Measurements from ENCODE around the gene ABCB4.
A peak's percentile ranks its signal among the peaks of the same experiment; 100 is the strongest.
"Not testable (repeated sequence)": the region's sequence is repeated elsewhere in the genome, so short reads cannot be mapped to it uniquely, and the experiment has no call there.

Gene ABCB4

GRCh38 chr7:87480386-87480785, 4.9 kb upstream of the ABCB4 start:
- no peak overlapping the region for H3K27ac ChIP-seq (ENCODE audit: low read depth in 2 of 2, low read length in 2 of 2)
- H3K9me3 ChIP-seq (ENCODE audit: control insufficient read depth in 2 of 2, low read length in 2 of 2): no peaks in the 10 kb centered on the region
- H3K36me3 ChIP-seq (ENCODE audit: control insufficient read depth in 2 of 2, insufficient read depth in 2 of 2, low read length in 2 of 2): no peaks in the 10 kb centered on the region
- H3K27me3 ChIP-seq (ENCODE audit: control insufficient read depth in 2 of 2, insufficient read depth in 2 of 2, low read length in 2 of 2): peaks cover 0 to 3% of the 10 kb centered on the region in 2 donors
- H3K9ac ChIP-seq (ENCODE audit: low read depth in 1 of 2, low read length in 2 of 2): no peak overlapping the region
- H3K4me1 ChIP-seq (ENCODE audit: control insufficient read depth in 2 of 2, insufficient read depth in 2 of 2, low read length in 2 of 2): peaks cover 0 to 2% of the 10 kb centered on the region in 2 donors
- H3K4me3 ChIP-seq (ENCODE audit: low read length in 2 of 2): no peak overlapping the region

DNA sequence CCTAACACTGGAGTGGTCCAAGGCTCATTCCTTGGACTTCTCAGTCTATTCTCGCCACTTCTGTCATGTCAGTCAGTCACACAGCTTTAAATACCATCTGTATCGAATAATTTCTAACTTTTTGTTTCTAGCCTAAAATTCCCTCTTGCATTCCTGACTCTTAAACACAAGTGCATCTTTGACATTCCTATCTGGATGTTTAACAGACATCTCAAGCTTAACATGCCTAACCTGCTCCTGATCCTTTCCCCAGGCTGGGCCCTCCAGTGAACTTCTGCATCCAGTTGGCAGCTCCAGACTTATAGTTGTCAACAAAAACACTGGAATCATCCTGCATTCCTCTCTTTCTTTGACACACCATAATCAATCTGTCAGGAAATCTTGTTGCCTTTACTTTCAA, 4.5 kb upstream of the ABCB4 start:
- Histone ChIP-seq H3K36me3 (ENCODE audit: control insufficient read depth in 2 of 2, insufficient read depth in 2 of 2, low read length in 2 of 2) (no peaks in the 10 kb centered on the region), H3K9me3 (ENCODE audit: control insufficient read depth in 2 of 2, low read length in 2 of 2) (no peaks in the 10 kb centered on the region), H3K27ac (ENCODE audit: low read depth in 2 of 2, low read length in 2 of 2) (no peak overlapping the region), H3K27me3 (ENCODE audit: control insufficient read depth in 2 of 2, insufficient read depth in 2 of 2, low read length in 2 of 2) (peaks cover 0 to 3% of the 10 kb centered on the region in 2 donors), H3K9ac (ENCODE audit: low read depth in 1 of 2, low read length in 2 of 2) (no peak overlapping the region), H3K4me1 (ENCODE audit: control insufficient read depth in 2 of 2, insufficient read depth in 2 of 2, low read length in 2 of 2) (peaks cover 3 to 4% of the 10 kb centered on the region in 2 donors), H3K4me3 (ENCODE audit: low read length in 2 of 2) (no peak overlapping the region)

DNA sequence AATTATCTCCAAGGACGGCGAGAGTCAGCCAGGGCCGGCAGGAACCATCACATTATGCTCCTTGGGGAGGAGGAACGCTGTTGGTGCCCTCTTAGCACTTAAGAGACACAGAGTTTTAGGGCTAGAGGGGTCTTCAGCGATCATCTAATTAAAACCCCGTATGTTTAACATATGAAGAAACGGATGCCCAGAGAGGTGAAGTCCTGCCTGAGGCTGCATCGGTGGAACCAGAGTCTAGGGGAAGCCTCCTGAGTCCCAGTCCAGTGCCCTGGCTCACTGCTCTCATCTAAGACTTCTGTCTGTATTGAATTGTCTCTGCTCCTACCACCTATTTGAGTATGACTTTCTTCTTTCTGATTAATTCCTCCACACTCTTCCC, 688 bp upstream of the ABCB4 start:
- Histone ChIP-seq H3K9ac (ENCODE audit: low read depth in 1 of 2, low read length in 2 of 2) (peak overlapping the region in 1 of 2 donors; percentile 12), H3K27ac (ENCODE audit: low read depth in 2 of 2, low read length in 2 of 2) (no peak overlapping the region)

DNA sequence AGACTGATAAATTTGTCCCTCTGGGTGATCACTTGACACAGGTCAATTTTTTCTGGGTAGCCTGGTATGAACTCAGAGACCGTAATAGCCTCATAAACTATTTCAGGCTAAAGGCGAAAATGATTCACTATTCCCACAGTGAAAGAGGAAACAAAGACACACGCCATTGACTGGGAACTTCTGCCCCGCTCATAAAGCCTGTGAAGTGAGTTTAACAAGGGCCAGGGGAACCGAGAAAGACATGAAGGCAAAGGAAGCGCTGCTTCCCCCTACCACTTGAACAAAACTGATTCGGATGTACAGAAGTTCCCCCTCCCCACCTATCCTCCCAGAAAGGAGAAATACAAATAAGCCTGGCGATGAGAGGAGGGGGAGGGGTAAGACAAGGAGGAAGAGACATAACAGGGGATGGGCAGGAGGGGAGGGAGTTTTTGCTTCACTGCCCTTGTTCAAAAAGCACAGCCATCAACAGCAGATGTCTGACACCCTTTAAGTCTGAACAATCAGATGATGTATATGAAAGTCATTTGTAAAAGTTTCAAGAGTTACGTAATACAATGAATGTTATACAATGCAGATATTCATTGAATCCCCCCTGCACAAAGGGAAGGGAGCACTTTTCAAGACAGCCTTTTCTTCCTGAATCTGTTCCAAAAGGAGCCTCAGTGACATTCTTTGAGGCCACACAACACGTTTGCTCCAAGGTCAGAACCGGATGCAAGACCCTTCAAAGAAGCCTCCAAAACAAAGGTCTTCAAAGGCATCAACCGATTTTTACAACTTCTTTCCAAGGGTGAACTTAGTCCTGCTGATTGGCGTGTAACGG, 734 bp downstream of the ABCB4 start:
- Histone ChIP-seq H3K4me1 (ENCODE audit: control insufficient read depth in 2 of 2, insufficient read depth in 2 of 2, low read length in 2 of 2) (peaks cover 7 to 9% of the 10 kb centered on the region in 2 donors), H3K9me3 (ENCODE audit: control insufficient read depth in 2 of 2, low read length in 2 of 2) (no peaks in the 10 kb centered on the region), H3K27ac (ENCODE audit: low read depth in 2 of 2, low read length in 2 of 2) (peak overlapping the region; percentile 2 to 48), H3K9ac (ENCODE audit: low read depth in 1 of 2, low read length in 2 of 2) (peak overlapping the region; percentile 29 to 55), H3K4me3 (ENCODE audit: low read length in 2 of 2) (peak overlapping the region; percentile 62 to 72), H3K36me3 (ENCODE audit: control insufficient read depth in 2 of 2, insufficient read depth in 2 of 2, low read length in 2 of 2) (no peaks in the 10 kb centered on the region), H3K27me3 (ENCODE audit: control insufficient read depth in 2 of 2, insufficient read depth in 2 of 2, low read length in 2 of 2) (peaks cover 0 to 3% of the 10 kb centered on the region in 2 donors)

More for the DNA sequence above, 688 bp upstream of the ABCB4 start:
- peaks cover 7 to 9% of the 10 kb centered on the region in 2 donors for H3K4me1 ChIP-seq (ENCODE audit: control insufficient read depth in 2 of 2, insufficient read depth in 2 of 2, low read length in 2 of 2)
- peak overlapping the region in 1 of 2 donors; percentile 26 for H3K4me3 ChIP-seq (ENCODE audit: low read length in 2 of 2)
- H3K27me3 ChIP-seq (ENCODE audit: control insufficient read depth in 2 of 2, insufficient read depth in 2 of 2, low read length in 2 of 2): peaks cover 0 to 3% of the 10 kb centered on the region in 2 donors
- no peaks in the 10 kb centered on the region for H3K36me3 ChIP-seq (ENCODE audit: control insufficient read depth in 2 of 2, insufficient read depth in 2 of 2, low read length in 2 of 2)
- no peaks in the 10 kb centered on the region for H3K9me3 ChIP-seq (ENCODE audit: control insufficient read depth in 2 of 2, low read length in 2 of 2)

- Histone ChIP-seq H3K27me3 (ENCODE audit: control insufficient read depth in 2 of 2, insufficient read depth in 2 of 2, low read length in 2 of 2) (peaks cover 0 to 3% of the 10 kb centered on the region in 2 donors), H3K4me3 (ENCODE audit: low read length in 2 of 2) (peak overlapping the region in 1 of 2 donors; percentile 72), H3K27ac (ENCODE audit: low read depth in 2 of 2, low read length in 2 of 2) (peak overlapping the region in 1 of 2 donors; percentile 48), H3K9ac (ENCODE audit: low read depth in 1 of 2, low read length in 2 of 2) (no peak overlapping the region), H3K9me3 (ENCODE audit: control insufficient read depth in 2 of 2, low read length in 2 of 2) (no peaks in the 10 kb centered on the region), H3K36me3 (ENCODE audit: control insufficient read depth in 2 of 2, insufficient read depth in 2 of 2, low read length in 2 of 2) (no peaks in the 10 kb centered on the region), H3K4me1 (ENCODE audit: control insufficient read depth in 2 of 2, insufficient read depth in 2 of 2, low read length in 2 of 2) (peaks cover 7 to 9% of the 10 kb centered on the region in 2 donors)
Measured at GRCh38 chr7:87473986-87474385, 1.5 kb downstream of the ABCB4 start.

GRCh38 chr7:87473192-87473591, 2.3 kb downstream of the ABCB4 start:
- no peak overlapping the region for H3K27ac ChIP-seq (ENCODE audit: low read depth in 2 of 2, low read length in 2 of 2)
- H3K4me1 ChIP-seq (ENCODE audit: control insufficient read depth in 2 of 2, insufficient read depth in 2 of 2, low read length in 2 of 2): peaks cover 7 to 9% of the 10 kb centered on the region in 2 donors
- no peak overlapping the region for H3K4me3 ChIP-seq (ENCODE audit: low read length in 2 of 2)
- H3K27me3 ChIP-seq (ENCODE audit: control insufficient read depth in 2 of 2, insufficient read depth in 2 of 2, low read length in 2 of 2): peaks cover 0 to 3% of the 10 kb centered on the region in 2 donors
- H3K36me3 ChIP-seq (ENCODE audit: control insufficient read depth in 2 of 2, insufficient read depth in 2 of 2, low read length in 2 of 2): no peaks in the 10 kb centered on the region
- no peak overlapping the region for H3K9ac ChIP-seq (ENCODE audit: low read depth in 1 of 2, low read length in 2 of 2)
- H3K9me3 ChIP-seq (ENCODE audit: control insufficient read depth in 2 of 2, low read length in 2 of 2): no peaks in the 10 kb centered on the region

GRCh38 chr7:87471473-87471872, 4.0 kb downstream of the ABCB4 start:
- Histone ChIP-seq H3K36me3 (ENCODE audit: control insufficient read depth in 2 of 2, insufficient read depth in 2 of 2, low read length in 2 of 2) (no peaks in the 10 kb centered on the region), H3K27me3 (ENCODE audit: control insufficient read depth in 2 of 2, insufficient read depth in 2 of 2, low read length in 2 of 2) (peaks cover 0 to 3% of the 10 kb centered on the region in 2 donors), H3K4me3 (ENCODE audit: low read length in 2 of 2) (no peak overlapping the region), H3K4me1 (ENCODE audit: control insufficient read depth in 2 of 2, insufficient read depth in 2 of 2, low read length in 2 of 2) (peaks cover 7 to 9% of the 10 kb centered on the region in 2 donors), H3K9me3 (ENCODE audit: control insufficient read depth in 2 of 2, low read length in 2 of 2) (no peaks in the 10 kb centered on the region), H3K9ac (ENCODE audit: low read depth in 1 of 2, low read length in 2 of 2) (no peak overlapping the region), H3K27ac (ENCODE audit: low read depth in 2 of 2, low read length in 2 of 2) (no peak overlapping the region)

GRCh38 chr7:87469204-87469603, 6.3 kb downstream of the ABCB4 start:
- H3K36me3 ChIP-seq (ENCODE audit: control insufficient read depth in 2 of 2, insufficient read depth in 2 of 2, low read length in 2 of 2); H3K9me3 ChIP-seq (ENCODE audit: control insufficient read depth in 2 of 2, low read length in 2 of 2); H3K27ac ChIP-seq (ENCODE audit: low read depth in 2 of 2, low read length in 2 of 2); H3K4me3 ChIP-seq (ENCODE audit: low read length in 2 of 2); H3K27me3 ChIP-seq (ENCODE audit: control insufficient read depth in 2 of 2, insufficient read depth in 2 of 2, low read length in 2 of 2); H3K9ac ChIP-seq (ENCODE audit: low read depth in 1 of 2, low read length in 2 of 2); H3K4me1 ChIP-seq (ENCODE audit: control insufficient read depth in 2 of 2, insufficient read depth in 2 of 2, low read length in 2 of 2): not testable (repeated sequence)

DNA sequence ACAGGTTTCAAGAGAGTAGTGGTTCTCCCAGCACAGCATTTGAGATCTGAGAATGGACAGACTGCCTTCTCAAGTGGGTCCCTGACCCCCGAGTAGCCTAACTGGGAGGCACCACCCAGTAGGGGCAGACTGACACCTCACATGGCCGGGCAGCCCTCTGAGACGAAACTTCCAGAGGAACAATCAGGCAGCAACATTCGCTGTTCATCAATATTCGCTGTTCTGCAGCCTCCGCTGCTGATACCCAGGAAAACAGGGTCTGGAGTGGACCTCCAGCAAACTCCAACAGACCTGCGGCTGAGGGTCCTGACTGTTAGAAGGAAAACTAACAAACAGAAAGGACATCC, 10.0 kb downstream of the ABCB4 start:
- not testable (repeated sequence) for H3K4me1 ChIP-seq (ENCODE audit: control insufficient read depth in 2 of 2, insufficient read depth in 2 of 2, low read length in 2 of 2); H3K27ac ChIP-seq (ENCODE audit: low read depth in 2 of 2, low read length in 2 of 2); H3K36me3 ChIP-seq (ENCODE audit: control insufficient read depth in 2 of 2, insufficient read depth in 2 of 2, low read length in 2 of 2); H3K9me3 ChIP-seq (ENCODE audit: control insufficient read depth in 2 of 2, low read length in 2 of 2); H3K4me3 ChIP-seq (ENCODE audit: low read length in 2 of 2); H3K9ac ChIP-seq (ENCODE audit: low read depth in 1 of 2, low read length in 2 of 2); H3K27me3 ChIP-seq (ENCODE audit: control insufficient read depth in 2 of 2, insufficient read depth in 2 of 2, low read length in 2 of 2)

- H3K9me3 ChIP-seq (ENCODE audit: control insufficient read depth in 2 of 2, low read length in 2 of 2); H3K4me1 ChIP-seq (ENCODE audit: control insufficient read depth in 2 of 2, insufficient read depth in 2 of 2, low read length in 2 of 2); H3K27me3 ChIP-seq (ENCODE audit: control insufficient read depth in 2 of 2, insufficient read depth in 2 of 2, low read length in 2 of 2); H3K36me3 ChIP-seq (ENCODE audit: control insufficient read depth in 2 of 2, insufficient read depth in 2 of 2, low read length in 2 of 2); H3K27ac ChIP-seq (ENCODE audit: low read depth in 2 of 2, low read length in 2 of 2); H3K9ac ChIP-seq (ENCODE audit: low read depth in 1 of 2, low read length in 2 of 2): not testable (repeated sequence)
- peak overlapping the region in 1 of 2 donors; percentile 26 for H3K4me3 ChIP-seq (ENCODE audit: low read length in 2 of 2)
Measured at GRCh38 chr7:87464830-87465533, 10.5 kb downstream of the ABCB4 start.

All from mucosa of rectum (tissue), 2 donors.